PC-3 (cell line): ENCODE results near the gene CHI3L1. TPM values are rescaled to one million over a fixed set of nuclear protein-coding genes. Genes with fewer than 3 reads are reported as not detected.

ENCODE experiments used
- ATAC-seq: fragments of 200-7000 bp; cut with Tn5 transposase; 2 replicates; pipeline ENCODE4 v1.9.1; 2020; ENCODE audit warnings: mild to moderate bottlenecking, moderate library complexity
- BruUV-seq: library from RNA; stranded (reverse); fragments of 400-500 nt; replicated peaks from 2 replicates; lab custom pipeline; 2021; lab: Mats Ljungman, UMichigan
- CTCF ChIA-PET: fragments of 300-600 bp; sonication (Branson Sonifier 250); formaldehyde crosslinking; loops from one replicate; lab custom pipeline; 2022; ENCODE audit warnings: antibody characterized with exemption; lab: Charles Lee
- POLR2A ChIA-PET: fragments of 300-600 bp; sonication (Branson Sonifier 250); formaldehyde crosslinking; loops from one replicate; lab custom pipeline; 2022; ENCODE audit warnings: antibody characterized with exemption; ENCODE audit not compliant: unreplicated experiment; lab: Charles Lee
- DNase-seq: peaks from one replicate; pipeline ENCODE4 v3.0.0-alpha.2; 2015
- H2AFZ ChIP-seq: fragments of 300-600 bp; sonication (generic); 2 replicates; pipeline ENCODE4 v1.6.0; 2016; ENCODE audit warnings: antibody characterized with exemption, low read length
- H3F3A ChIP-seq: fragments of 300-600 bp; sonication (generic); one replicate; pipeline ENCODE4 v1.6.0; 2017; ENCODE audit warnings: antibody characterized with exemption, low read length, control low read depth, mild to moderate bottlenecking; ENCODE audit not compliant: unreplicated experiment
- H3K27ac ChIP-seq: fragments of 300-600 bp; sonication (generic); 2 replicates; pipeline ENCODE4 v1.5.1; 2016; ENCODE audit warnings: mild to moderate bottlenecking, low read length
- H3K27me3 ChIP-seq: fragments of 300-600 bp; sonication (generic); 2 replicates; pipeline ENCODE4 v1.6.1; 2016; ENCODE audit warnings: low read length, mixed read lengths
- H3K36me3 ChIP-seq: fragments of 300-600 bp; sonication (generic); 2 replicates; pipeline ENCODE4 v1.6.1; 2016; ENCODE audit warnings: low read depth, mixed run types, low read length, mixed read lengths
- H3K4me1 ChIP-seq: fragments of 300-600 bp; sonication (generic); 2 replicates; pipeline ENCODE4 v1.5.1; 2016; ENCODE audit warnings: low read length; ENCODE audit not compliant: insufficient read depth
- H3K4me2 ChIP-seq: fragments of 300-600 bp; sonication (generic); 2 replicates; pipeline ENCODE4 v1.6.0; 2016; ENCODE audit warnings: low read length
- H3K4me3 ChIP-seq: fragments of 300-600 bp; sonication (generic); 2 replicates; pipeline ENCODE4 v1.5.1; 2016; ENCODE audit warnings: mild to moderate bottlenecking, low read length, mixed read lengths
- H3K79me2 ChIP-seq: fragments of 300-600 bp; sonication (generic); 2 replicates; pipeline ENCODE4 v1.6.1; 2017; ENCODE audit warnings: low read length, mixed read lengths
- H3K9ac ChIP-seq: fragments of 300-600 bp; sonication (generic); 2 replicates; pipeline ENCODE4 v1.6.0; 2016; ENCODE audit warnings: mild to moderate bottlenecking, low read length
- H3K9me2 ChIP-seq: fragments of 300-600 bp; sonication (generic); replicated peaks from 2 replicates; pipeline ENCODE4 v1.6.1; 2016; ENCODE audit warnings: mixed run types, low read length, mixed read lengths
- H3K9me3 ChIP-seq: fragments of 300-600 bp; sonication (generic); 2 replicates; pipeline ENCODE4 v1.6.1; 2016; ENCODE audit warnings: low read length, mixed read lengths
- H4K20me1 ChIP-seq: fragments of 300-600 bp; sonication (generic); 2 replicates; pipeline ENCODE4 v1.6.1; 2016; ENCODE audit warnings: low read length, mixed read lengths
- EZH2 ChIP-seq: fragments of 300-600 bp; sonication (generic); IDR thresholded peaks from one replicate; pipeline ENCODE4 v1.6.1; 2017; ENCODE audit warnings: antibody characterized with exemption, mild to moderate bottlenecking, low read length; ENCODE audit not compliant: unreplicated experiment
- EZH2phosphoT487 ChIP-seq: fragments of 300-600 bp; sonication (generic); IDR thresholded peaks from 2 replicates; pipeline ENCODE4 v1.6.1; 2018; ENCODE audit warnings: mild to moderate bottlenecking, antibody characterized with exemption, low read length, borderline replicate concordance
- intact Hi-C: fragments of 100-400 bp; cut with micrococcal nuclease; formaldehyde crosslinking; loops from 2 replicates; pipeline ENCODE4 v1.9.0; 2023
- total RNA-seq: library from RNA; depleted of rRNA; stranded (reverse); fragments of >200 nt; gene quantifications from 2 replicates; pipeline ENCODE4 v1.2.3, GENCODE V29; 2014
- TF ChIP-seq, protein P1 (sequence below): fragments of 300-600 bp; sonication (generic); conservative IDR thresholded peaks from 2 replicates; pipeline ENCODE4 v1.5.1; 2017; ENCODE audit warnings: antibody characterized with exemption, low read depth, mild to moderate bottlenecking, low read length

CHI3L1 gene
- total RNA-seq, 1 experiment from 2014 or later: not detected

DNA sequence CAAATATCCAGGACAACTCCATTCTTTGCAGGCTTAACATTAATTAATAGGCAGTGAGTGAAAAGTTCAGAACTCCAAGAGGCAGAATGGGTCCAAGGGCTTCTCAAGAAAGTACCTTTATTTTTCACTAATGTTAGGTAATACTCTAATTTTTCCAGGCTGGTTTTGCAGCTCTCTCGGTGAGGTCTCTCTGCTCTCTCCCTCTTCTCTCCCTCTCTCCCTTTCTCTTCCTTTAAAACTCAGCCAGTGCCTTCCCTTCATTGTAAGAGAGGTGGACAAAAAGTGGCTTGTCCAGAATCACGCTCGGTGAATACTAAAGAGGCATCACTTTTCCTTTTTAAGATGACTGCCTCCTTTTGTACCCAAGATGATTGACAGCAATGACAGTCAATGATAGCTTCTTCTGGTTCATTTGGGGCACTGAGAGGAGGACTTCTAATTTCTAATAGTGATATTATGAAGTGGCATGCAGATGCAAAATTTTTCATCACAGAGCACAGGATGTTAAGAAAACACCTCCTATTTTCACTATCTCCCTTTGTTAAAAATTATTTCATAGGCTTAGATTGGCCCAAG lies 1.3 kb upstream of the CHI3L1 start:
- no peak overlapping the region for H3K4me2 ChIP-seq
- H3F3A ChIP-seq: no peaks in the 10 kb centered on the region
- H3K4me3 ChIP-seq: no peak overlapping the region
- intact Hi-C loops: no loop called here
- H3K36me3 ChIP-seq: no peaks in the 10 kb centered on the region
- CTCF ChIA-PET: no interaction called here
- DNase-seq (no peak), ATAC-seq (no peak)
- H3K9ac ChIP-seq: no peak overlapping the region
- no peaks in the 10 kb centered on the region for H3K9me3 ChIP-seq
- no peaks in the 10 kb centered on the region for H3K79me2 ChIP-seq
- H3K27ac ChIP-seq: no peak overlapping the region
- no peak for TF ChIP-seq EZH2
- TF ChIP-seq EZH2phosphoT487: no peak
- TF ChIP-seq, protein P1, sequence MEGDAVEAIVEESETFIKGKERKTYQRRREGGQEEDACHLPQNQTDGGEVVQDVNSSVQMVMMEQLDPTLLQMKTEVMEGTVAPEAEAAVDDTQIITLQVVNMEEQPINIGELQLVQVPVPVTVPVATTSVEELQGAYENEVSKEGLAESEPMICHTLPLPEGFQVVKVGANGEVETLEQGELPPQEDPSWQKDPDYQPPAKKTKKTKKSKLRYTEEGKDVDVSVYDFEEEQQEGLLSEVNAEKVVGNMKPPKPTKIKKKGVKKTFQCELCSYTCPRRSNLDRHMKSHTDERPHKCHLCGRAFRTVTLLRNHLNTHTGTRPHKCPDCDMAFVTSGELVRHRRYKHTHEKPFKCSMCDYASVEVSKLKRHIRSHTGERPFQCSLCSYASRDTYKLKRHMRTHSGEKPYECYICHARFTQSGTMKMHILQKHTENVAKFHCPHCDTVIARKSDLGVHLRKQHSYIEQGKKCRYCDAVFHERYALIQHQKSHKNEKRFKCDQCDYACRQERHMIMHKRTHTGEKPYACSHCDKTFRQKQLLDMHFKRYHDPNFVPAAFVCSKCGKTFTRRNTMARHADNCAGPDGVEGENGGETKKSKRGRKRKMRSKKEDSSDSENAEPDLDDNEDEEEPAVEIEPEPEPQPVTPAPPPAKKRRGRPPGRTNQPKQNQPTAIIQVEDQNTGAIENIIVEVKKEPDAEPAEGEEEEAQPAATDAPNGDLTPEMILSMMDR: no peak
- H3K27me3 ChIP-seq: peaks cover 19% of the 10 kb centered on the region; the same call in 1 of the 2 replicates
- no peaks in the 10 kb centered on the region for H3K9me2 ChIP-seq
- H3K4me1 ChIP-seq: no peaks in the 10 kb centered on the region
- H4K20me1 ChIP-seq: no peaks in the 10 kb centered on the region
- POLR2A ChIA-PET: no interaction called here
- BruUV-seq: no TSS peak
- no peak overlapping the region for H2AFZ ChIP-seq

DNA sequence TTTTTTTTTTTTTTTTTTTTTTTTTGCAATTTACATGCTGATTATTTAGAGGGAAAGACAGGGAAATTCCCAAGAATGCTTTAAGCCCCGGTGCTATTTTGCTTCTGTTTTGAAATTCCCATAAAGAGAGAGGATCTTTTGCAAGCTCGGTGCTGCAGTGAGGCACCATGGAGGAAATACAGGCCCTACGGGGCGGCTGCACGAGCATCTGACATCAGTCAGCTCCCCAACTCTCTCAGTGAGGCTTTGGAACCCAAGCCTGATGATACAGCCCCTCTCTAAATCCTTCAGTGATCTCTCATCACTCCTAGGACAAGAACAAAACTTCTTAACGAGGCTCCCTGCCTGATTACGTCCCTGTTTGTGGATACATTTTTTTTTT lies 791 bp upstream of the CHI3L1 start:
- Histone ChIP-seq H2AFZ (no peak overlapping the region), H3K9me3 (no peaks in the 10 kb centered on the region), H3K27ac (no peak overlapping the region), H3F3A (no peaks in the 10 kb centered on the region), H3K4me3 (no peak overlapping the region), H3K4me1 (no peaks in the 10 kb centered on the region), H4K20me1 (no peaks in the 10 kb centered on the region), H3K79me2 (no peaks in the 10 kb centered on the region), H3K9me2 (no peaks in the 10 kb centered on the region), H3K4me2 (no peak overlapping the region), H3K9ac (no peak overlapping the region), H3K36me3 (no peaks in the 10 kb centered on the region), H3K27me3 (peaks cover 19% of the 10 kb centered on the region; the same call in 1 of the 2 replicates)
- DNase-seq: no peak
- BruUV-seq: no TSS peak
- intact Hi-C loops: no loop called here
- no peak for ATAC-seq
- POLR2A ChIA-PET: no interaction called here
- TF ChIP-seq EZH2phosphoT487: no peak
- TF ChIP-seq EZH2: no peak
- TF ChIP-seq, protein P1: no peak
- CTCF ChIA-PET: no interaction called here

DNA sequence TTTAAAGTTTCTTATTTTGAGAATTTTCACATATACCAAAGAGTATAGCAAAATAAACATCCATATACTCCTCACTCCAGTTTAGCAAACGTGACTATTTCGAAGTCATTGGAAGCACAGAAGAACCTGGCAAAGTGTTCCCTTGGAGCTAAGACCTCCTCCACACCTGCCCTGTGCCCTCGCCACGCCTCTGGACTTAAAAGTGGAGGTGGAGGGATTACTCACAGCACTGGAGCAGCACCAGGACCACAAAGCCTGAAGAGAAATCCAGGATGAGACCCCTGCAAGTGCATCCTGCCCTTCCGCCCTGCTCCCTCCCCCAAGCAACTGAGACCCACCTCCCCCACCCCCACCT lies 436 bp downstream of the CHI3L1 start:
- Histone ChIP-seq H3K4me1 (no peaks in the 10 kb centered on the region), H3K9me2 (no peaks in the 10 kb centered on the region), H3K36me3 (no peaks in the 10 kb centered on the region), H2AFZ (no peak overlapping the region), H3F3A (no peaks in the 10 kb centered on the region), H3K27me3 (peaks cover 19% of the 10 kb centered on the region; the same call in 1 of the 2 replicates), H3K9ac (no peak overlapping the region), H3K27ac (no peak overlapping the region), H4K20me1 (no peaks in the 10 kb centered on the region), H3K4me3 (no peak overlapping the region), H3K79me2 (no peaks in the 10 kb centered on the region), H3K4me2 (no peak overlapping the region), H3K9me3 (no peaks in the 10 kb centered on the region)
- no peak for TF ChIP-seq EZH2phosphoT487
- TF ChIP-seq, protein P1: no peak
- TF ChIP-seq EZH2: no peak
- intact Hi-C loops: no loop called here
- BruUV-seq: no TSS peak
- ChIA-PET CTCF (no interaction called here), POLR2A (no interaction called here)
- no peak for DNase-seq
- no peak for ATAC-seq
